Epithelial cell of proximal tubule (primary cell): ENCODE data around the gene GALNT9. TPM values are rescaled to one million over a fixed set of nuclear protein-coding genes. Genes with fewer than 3 reads are reported as not detected.

Source experiments
- DNase-seq: peaks from one replicate; pipeline ENCODE4 v3.0.0-alpha.2; 2011; ENCODE audit warnings: low read depth
- H3K4me3 ChIP-seq: 2 replicates; pipeline ENCODE4 v1.5.1; 2011; ENCODE audit warnings: low read depth, mild to moderate bottlenecking, low read length
- total RNA-seq: library from RNA; depleted of rRNA; stranded (reverse); fragments of >200 nt; gene quantifications from 2 replicates; pipeline ENCODE4 v1.2.3, GENCODE V29; 2015
- TF ChIP-seq, protein P1 (sequence below): conservative IDR thresholded peaks from 2 replicates; pipeline ENCODE4 v1.5.1; 2012; ENCODE audit warnings: low read depth, mild to moderate bottlenecking, low read length

GALNT9 gene
- total RNA-seq, 1 donor from 2014 or later, result not detected

DNA sequence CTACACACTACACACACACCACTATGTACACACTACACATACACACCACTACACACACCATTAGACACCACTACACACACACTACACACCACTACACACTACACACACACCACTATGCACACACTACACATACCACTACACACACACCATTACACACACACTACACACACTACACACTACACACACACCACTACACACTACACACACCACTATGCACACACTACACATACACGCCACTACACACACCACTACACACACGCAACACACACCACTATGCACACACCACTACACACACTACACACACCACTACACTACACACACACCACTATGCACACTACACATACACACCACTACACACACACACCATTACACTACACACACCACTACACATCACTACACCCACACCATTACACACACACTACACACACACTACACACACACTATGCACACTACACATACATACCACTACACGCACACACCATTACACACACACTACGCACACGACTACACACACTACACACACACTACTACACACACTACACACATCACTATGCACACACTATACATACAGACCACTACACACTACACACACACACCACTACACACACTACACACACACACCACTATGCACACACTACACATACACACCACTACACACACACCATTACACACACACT lies 171.5 kb downstream of the GALNT9 start:
- TF ChIP-seq, protein P1, sequence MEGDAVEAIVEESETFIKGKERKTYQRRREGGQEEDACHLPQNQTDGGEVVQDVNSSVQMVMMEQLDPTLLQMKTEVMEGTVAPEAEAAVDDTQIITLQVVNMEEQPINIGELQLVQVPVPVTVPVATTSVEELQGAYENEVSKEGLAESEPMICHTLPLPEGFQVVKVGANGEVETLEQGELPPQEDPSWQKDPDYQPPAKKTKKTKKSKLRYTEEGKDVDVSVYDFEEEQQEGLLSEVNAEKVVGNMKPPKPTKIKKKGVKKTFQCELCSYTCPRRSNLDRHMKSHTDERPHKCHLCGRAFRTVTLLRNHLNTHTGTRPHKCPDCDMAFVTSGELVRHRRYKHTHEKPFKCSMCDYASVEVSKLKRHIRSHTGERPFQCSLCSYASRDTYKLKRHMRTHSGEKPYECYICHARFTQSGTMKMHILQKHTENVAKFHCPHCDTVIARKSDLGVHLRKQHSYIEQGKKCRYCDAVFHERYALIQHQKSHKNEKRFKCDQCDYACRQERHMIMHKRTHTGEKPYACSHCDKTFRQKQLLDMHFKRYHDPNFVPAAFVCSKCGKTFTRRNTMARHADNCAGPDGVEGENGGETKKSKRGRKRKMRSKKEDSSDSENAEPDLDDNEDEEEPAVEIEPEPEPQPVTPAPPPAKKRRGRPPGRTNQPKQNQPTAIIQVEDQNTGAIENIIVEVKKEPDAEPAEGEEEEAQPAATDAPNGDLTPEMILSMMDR, result no peak
- H3K4me3 ChIP-seq, result no peak overlapping the region
- no peak for DNase-seq

DNA sequence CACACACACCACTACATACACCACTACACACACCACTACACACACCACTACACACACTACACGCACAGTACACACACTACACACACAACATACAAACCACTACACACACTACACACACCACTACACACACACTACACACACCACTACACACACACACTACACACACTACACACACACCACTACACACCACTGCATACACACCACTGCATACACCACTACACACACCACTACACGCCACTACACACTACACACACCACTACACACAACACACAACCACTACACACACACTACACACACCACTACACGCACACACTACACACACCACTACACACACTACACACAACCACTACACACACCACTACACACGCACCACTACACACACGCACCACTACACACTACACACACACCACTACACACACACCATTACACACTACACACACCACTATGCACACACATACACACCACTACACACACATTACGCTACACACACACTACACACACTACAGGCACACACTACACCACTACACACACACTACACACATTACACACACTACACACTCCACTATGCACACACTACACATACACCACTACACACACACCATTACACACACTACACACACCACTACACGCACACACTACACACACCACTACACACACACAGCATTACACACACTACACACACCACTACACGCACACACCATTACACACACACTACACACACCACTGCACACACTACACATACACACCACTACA lies 172.6 kb downstream of the GALNT9 start:
- DNase-seq, result no peak
- TF ChIP-seq, protein P1, result no peak
- H3K4me3 ChIP-seq, result no peak overlapping the region

DNA sequence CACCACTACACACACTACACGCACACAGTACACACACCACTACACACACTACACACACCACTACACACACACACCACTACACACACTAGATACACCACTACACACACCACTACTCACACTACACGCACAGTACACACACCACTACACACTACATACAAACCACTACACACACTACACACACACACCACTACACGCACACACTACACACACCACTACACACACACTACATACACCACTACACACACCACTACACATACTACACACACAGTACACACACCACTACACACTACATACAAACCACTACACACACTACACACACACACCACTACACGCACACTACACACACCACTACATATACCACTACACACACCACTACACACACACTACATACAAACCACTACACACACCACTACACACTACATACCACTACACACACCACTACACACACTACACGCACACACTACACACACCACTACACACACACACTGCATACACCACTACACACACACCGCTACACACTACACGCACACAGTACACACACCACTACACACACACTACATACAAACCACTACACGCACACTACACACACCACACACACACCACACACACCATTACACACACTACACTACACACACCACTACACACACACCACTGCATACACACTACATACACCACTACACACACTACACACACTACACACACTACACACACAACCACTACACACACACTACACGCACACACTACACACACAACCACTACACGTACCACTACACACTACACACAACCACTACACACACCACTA lies 173.4 kb downstream of the GALNT9 start:
- TF ChIP-seq, protein P1, result no peak
- no peak overlapping the region for H3K4me3 ChIP-seq
- no peak for DNase-seq

DNA sequence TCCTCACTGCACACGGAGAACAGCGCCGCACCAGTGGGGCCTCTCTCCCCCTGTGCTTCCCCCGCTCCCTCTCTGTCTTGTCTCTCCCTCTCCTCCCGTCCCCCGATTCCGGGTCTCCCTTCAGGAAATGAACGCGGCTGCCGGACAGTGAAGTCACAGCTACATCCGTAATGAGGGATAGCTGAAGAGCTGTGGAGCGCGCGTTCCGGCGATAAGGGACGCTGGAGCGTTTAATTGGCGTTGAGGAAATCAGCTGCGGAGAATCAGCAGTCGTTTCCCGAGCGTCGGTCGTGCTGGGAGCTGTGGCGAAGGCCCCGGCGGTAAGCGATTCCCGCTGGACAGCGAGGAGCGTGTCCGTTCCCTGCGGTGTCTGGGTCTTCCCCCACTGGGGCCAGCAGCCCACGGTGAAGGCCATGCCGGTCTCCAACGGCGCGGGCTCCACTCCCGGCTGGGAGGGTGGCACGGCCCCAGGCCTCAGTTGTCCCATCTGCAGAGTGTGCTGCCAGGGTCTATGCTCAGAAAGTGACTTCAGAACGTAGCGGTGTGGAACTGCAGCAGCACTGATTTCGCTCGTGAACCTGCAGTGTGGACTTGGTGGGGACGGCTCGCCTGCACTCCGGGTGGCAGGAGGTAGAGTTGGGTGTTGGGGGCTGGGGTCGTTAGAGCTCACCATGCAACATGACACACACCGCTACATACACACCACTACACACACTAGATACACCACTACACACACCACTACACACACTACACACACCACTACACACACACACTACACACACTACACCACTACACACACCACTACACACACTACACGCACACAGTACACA lies 174.2 kb downstream of the GALNT9 start:
- DNase-seq, result no peak
- no peak overlapping the region for H3K4me3 ChIP-seq
- TF ChIP-seq, protein P1, result no peak

DNA sequence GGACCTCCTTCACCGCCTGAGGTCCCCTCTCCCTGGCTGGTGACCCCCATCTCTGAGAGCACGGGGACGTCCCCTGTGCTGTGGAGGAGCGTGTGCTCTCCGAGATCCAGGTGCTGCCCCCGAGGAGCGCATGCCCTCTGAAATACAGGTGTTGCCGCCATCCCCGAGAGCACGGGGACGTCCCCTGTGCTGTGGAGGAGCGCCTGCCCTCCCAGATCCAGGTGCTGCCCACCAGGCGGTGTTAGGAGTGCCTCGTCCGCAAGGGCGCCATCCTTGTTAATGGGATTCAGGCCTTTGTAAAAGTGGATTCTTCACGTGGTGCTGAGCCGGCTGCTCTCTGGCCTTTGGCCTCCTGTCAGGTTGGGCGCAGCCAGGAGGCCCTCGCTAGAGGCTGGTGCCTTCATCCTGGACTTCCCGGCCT lies 175.0 kb downstream of the GALNT9 start:
- DNase-seq, result no peak
- no peak overlapping the region for H3K4me3 ChIP-seq
- TF ChIP-seq, protein P1, result no peak
